ENCODE data around the gene ZNF195.
"Not testable (repeated sequence)": the region's sequence is repeated elsewhere in the genome, so short reads cannot be mapped to it uniquely, and the experiment has no call there.

GRCh38 chr11:3394956-3395355 is 16.0 kb upstream of the ZNF195 start:
- TF ChIP-seq POLR2A, CTCF, EP300 (IDR thresholded peaks at IDR 0.05): not testable (repeated sequence)
